ENCODE measurements around the gene ZNF335. TPM values are rescaled to one million over a fixed set of nuclear protein-coding genes. Genes with fewer than 3 reads are reported as not detected.

The ZNF335 gene
- total and polyA plus RNA-seq, 2 of the 8 experiments (the other 6 are each of a cell fraction or from before 2014, with no cell fraction given): 12.4 to 14.6 TPM

GRCh38 chr20:45959126-45959525, 12.9 kb downstream of the ZNF335 start:
- no peaks in the 10 kb centered on the region for H3K4me1 ChIP-seq (replicated peaks in 1 of 4; ENCODE audit: control insufficient read depth in 3 of 4, insufficient read depth in 4 of 4, low read length in 3 of 4)
- no peaks in the 10 kb centered on the region for H3K27me3 ChIP-seq (replicated peaks in 1 of 4; ENCODE audit: control insufficient read depth in 3 of 4, extremely low read depth in 1 of 4, insufficient read depth in 3 of 4, low read length in 3 of 4)
- no peak overlapping the region for H3K4ac ChIP-seq (replicated peaks; ENCODE audit: insufficient read length, low read depth, low read length)
- no peak overlapping the region for H3K9ac ChIP-seq (replicated peaks in 1 of 4; ENCODE audit: extremely low read depth in 1 of 4, low read depth in 3 of 4, low read length in 3 of 4)
- no peak overlapping the region for H3K18ac ChIP-seq (ENCODE audit: extremely low read depth, low read length)
- no peak overlapping the region for H3K56ac ChIP-seq (replicated peaks; ENCODE audit: insufficient read length, low read depth, low read length)
- 87% methylated on average over 16 of the region's 16 CpGs; no CpG with 5 or more reads in 1 of the 2 experiments for WGBS, 2 experiments (ENCODE audit: extremely low coverage in 1 of 2, insufficient coverage in 1 of 2, insufficient read length in 1 of 2, insufficient replicate concordance in 2 of 2, low coverage in 1 of 2, low lambda C conversion rate in 2 of 2, missing lambda C conversion rate in 1 of 2)
- ChIA-PET POLR2A (ENCODE audit: partially characterized antibody) (interaction anchor here (0.6 to 16.7 kb wide), 8 partner anchors 11 to 62 kb away, joined by 3 to 238 read pairs (median 6); partner anchors contain the start of genes PCIF1 and ZNF335), CTCF (ENCODE audit: partially characterized antibody) (interaction anchor here (1.1 to 9.7 kb wide), 4 partner anchors 12 to 160 kb away, joined by 3 to 82 read pairs (median 42); partner anchors contain the start of gene ZNF335)
- no peak overlapping the region for H3K4me3 ChIP-seq (ENCODE audit: extremely low read depth in 1 of 4, insufficient read depth in 2 of 4, low read depth in 3 of 4, low read length in 4 of 4)
- FAIRE-seq: no peak
- H2AFZ ChIP-seq (ENCODE audit: low read length): no peak overlapping the region
- no peaks in the 10 kb centered on the region for H3K79me2 ChIP-seq (ENCODE audit: control insufficient read depth in 1 of 2, insufficient read depth in 2 of 2, low read length in 2 of 2)
- no peak overlapping the region for H4K91ac ChIP-seq (replicated peaks; ENCODE audit: insufficient read length, low read length)
- no peak overlapping the region for H2BK15ac ChIP-seq (ENCODE audit: low read length)
- no peaks in the 10 kb centered on the region for H3K9me3 ChIP-seq (ENCODE audit: insufficient read depth in 2 of 2, low read depth in 1 of 2, low read length in 1 of 2)
- no peak overlapping the region for H2AK5ac ChIP-seq (ENCODE audit: low read depth, low read length)
- H2BK12ac ChIP-seq (ENCODE audit: low read depth, low read length): no peak overlapping the region
- H2BK120ac ChIP-seq (replicated peaks; ENCODE audit: low read depth, low read length): no peak overlapping the region
- H2BK20ac ChIP-seq (ENCODE audit: low read length): no peak overlapping the region
- no peaks in the 10 kb centered on the region for H3K79me1 ChIP-seq (ENCODE audit: low read depth, low read length)
- 0 out of 2 replicates have a peak overlapping the region, but pooled peaks have one; percentile 35 for H2BK5ac ChIP-seq (ENCODE audit: low read depth, low read length)
- H4K5ac ChIP-seq (ENCODE audit: insufficient read length, low read depth, low read length): no peak overlapping the region
- H3K27ac ChIP-seq (ENCODE audit: low read depth, low read length): no peak overlapping the region
- DNase-seq (ENCODE audit: low read depth in 1 of 2, low spot score in 2 of 2): no peak
- H3K4me2 ChIP-seq (ENCODE audit: insufficient read depth in 1 of 2, low read depth in 2 of 2, low read length in 2 of 2): no peak overlapping the region
- peaks cover 13 to 42% (median 28%) of the 10 kb centered on the region in 4 experiments for H3K36me3 ChIP-seq (ENCODE audit: control insufficient read depth in 2 of 4, insufficient read depth in 4 of 4, low read length in 3 of 4)
- no peak overlapping the region for H3K23ac ChIP-seq (ENCODE audit: insufficient read length)
- peaks cover 0 to 4% of the 10 kb centered on the region in 2 experiments for H4K20me1 ChIP-seq (replicated peaks in 1 of 2; ENCODE audit: control insufficient read depth in 1 of 2, insufficient read depth in 2 of 2, low read length in 2 of 2)
- no peak overlapping the region for H3K14ac ChIP-seq (ENCODE audit: insufficient read length)
- H4K8ac ChIP-seq (ENCODE audit: extremely low read depth, insufficient read depth, low read length): no peak overlapping the region
- no peaks in the 10 kb centered on the region for H3K23me2 ChIP-seq (ENCODE audit: low read depth, low read length)
- TF ChIP-seq CTCF (IDR thresholded peaks at IDR 0.05; ENCODE audit: control extremely low read depth in 1 of 3, insufficient read depth in 1 of 3, low read depth in 1 of 3, low read length in 3 of 3): no peak
- TF ChIP-seq TCF12 (IDR thresholded peaks at IDR 0.05; ENCODE audit: low read depth, low read length): no peak
- no peak for TF ChIP-seq HDAC2 (IDR thresholded peaks at IDR 0.05; ENCODE audit: borderline replicate concordance in 1 of 2, low read depth in 2 of 2, low read length in 2 of 2)
- no peak for TF ChIP-seq EGR1 (IDR thresholded peaks at IDR 0.05; ENCODE audit: borderline replicate concordance, low read depth, low read length)
- no peak for TF ChIP-seq CHD2 (IDR thresholded peaks at IDR 0.05; ENCODE audit: low read length)
- no peak for TF ChIP-seq KDM1A (IDR thresholded peaks at IDR 0.05; ENCODE audit: borderline replicate concordance, low read length)
- TF ChIP-seq RFX5 (IDR thresholded peaks at IDR 0.05; ENCODE audit: borderline replicate concordance, low read depth, low read length): no peak
- no peak for TF ChIP-seq POLR2A (IDR thresholded peaks at IDR 0.05; ENCODE audit: control extremely low read depth in 1 of 2, low read depth in 2 of 2, low read length in 2 of 2)
- TF ChIP-seq SAP30 (IDR thresholded peaks at IDR 0.05; ENCODE audit: insufficient read depth, insufficient replicate concordance, low read length): no peak
- TF ChIP-seq GTF2F1 (IDR thresholded peaks at IDR 0.05; ENCODE audit: borderline replicate concordance, low read depth, low read length): no peak

Data from H1 (cell line).